ENCODE results near the gene NYNRIN.

Gene NYNRIN

GRCh38 chr14:24392325-24393091 is 6.3 kb upstream of the NYNRIN start:
- TF ChIP-seq CTCF (IDR thresholded peaks at IDR 0.05), result no peak
- no peaks in the 10 kb centered on the region for H3K36me3 ChIP-seq
- H3K27ac ChIP-seq, result no peak overlapping the region
- H3K4me1 ChIP-seq, result peaks cover 0 to 3% (median 0%) of the 10 kb centered on the region in 4 donors
- intact Hi-C loops (cut with DNase I; ENCODE audit: low total_unique reads), result no loop called here
- DNase-seq, result no peak
- H3K27me3 ChIP-seq, result peaks cover 0 to 18% of the 10 kb centered on the region in 2 donors
- no peaks in the 10 kb centered on the region for H3K9me3 ChIP-seq
- H3K4me3 ChIP-seq, result no peak overlapping the region

- Histone ChIP-seq H3K9me3 (no peaks in the 10 kb centered on the region), H3K4me1 (peaks cover 0 to 15% (median 10%) of the 10 kb centered on the region in 4 donors), H3K27ac (no peak overlapping the region), H3K36me3 (no peaks in the 10 kb centered on the region), H3K4me3 (no peak overlapping the region), H3K27me3 (peaks cover 0 to 18% of the 10 kb centered on the region in 2 donors)
- intact Hi-C loops (cut with DNase I; ENCODE audit: low total_unique reads), result no loop called here
- no peak for TF ChIP-seq CTCF (IDR thresholded peaks at IDR 0.05)
- no peak for DNase-seq
Measured at GRCh38 chr14:24394275-24394674, 4.5 kb upstream of the NYNRIN start.

- intact Hi-C loops (cut with DNase I; ENCODE audit: low total_unique reads), result no loop called here
- no peak for TF ChIP-seq CTCF (IDR thresholded peaks at IDR 0.05)
- H3K27me3 ChIP-seq, result peaks cover 0 to 11% of the 10 kb centered on the region in 2 donors
- H3K4me3 ChIP-seq, result no peak overlapping the region
- DNase-seq, result no peak
- H3K9me3 ChIP-seq, result no peaks in the 10 kb centered on the region
- no peak overlapping the region for H3K27ac ChIP-seq
- peaks cover 0 to 31% (median 22%) of the 10 kb centered on the region in 4 donors for H3K4me1 ChIP-seq
- H3K36me3 ChIP-seq, result no peaks in the 10 kb centered on the region
Measured at GRCh38 chr14:24395609-24396582, 2.9 kb upstream of the NYNRIN start.

- peak overlapping the region; percentile 66 to 74 for H3K27ac ChIP-seq
- peaks cover 0 to 33% (median 24%) of the 10 kb centered on the region in 4 donors for H3K4me1 ChIP-seq
- no peak for TF ChIP-seq CTCF (IDR thresholded peaks at IDR 0.05)
- H3K36me3 ChIP-seq, result no peaks in the 10 kb centered on the region
- H3K9me3 ChIP-seq, result no peaks in the 10 kb centered on the region
- no peak for DNase-seq
- intact Hi-C loops (cut with DNase I; ENCODE audit: low total_unique reads), result no loop called here
- no peak overlapping the region for H3K4me3 ChIP-seq
- no peaks in the 10 kb centered on the region for H3K27me3 ChIP-seq
Measured at GRCh38 chr14:24397639-24398292, 1.0 kb upstream of the NYNRIN start.

GRCh38 chr14:24398293-24398652 is 530 bp upstream of the NYNRIN start:
- Histone ChIP-seq H3K27ac (peak overlapping the region; percentile 66 to 74), H3K9me3 (no peaks in the 10 kb centered on the region), H3K4me3 (peak overlapping the region; percentile 71 to 75), H3K36me3 (no peaks in the 10 kb centered on the region), H3K4me1 (peaks cover 0 to 34% (median 25%) of the 10 kb centered on the region in 4 donors), H3K27me3 (no peaks in the 10 kb centered on the region)
- DNase-seq, result no peak
- TF ChIP-seq CTCF (IDR thresholded peaks at IDR 0.05), result no peak
- intact Hi-C loops (cut with DNase I; ENCODE audit: low total_unique reads), result no loop called here

Data from tibial artery (tissue), 4 donors.